ENCODE measurements around the gene G6PC2.

DNA sequence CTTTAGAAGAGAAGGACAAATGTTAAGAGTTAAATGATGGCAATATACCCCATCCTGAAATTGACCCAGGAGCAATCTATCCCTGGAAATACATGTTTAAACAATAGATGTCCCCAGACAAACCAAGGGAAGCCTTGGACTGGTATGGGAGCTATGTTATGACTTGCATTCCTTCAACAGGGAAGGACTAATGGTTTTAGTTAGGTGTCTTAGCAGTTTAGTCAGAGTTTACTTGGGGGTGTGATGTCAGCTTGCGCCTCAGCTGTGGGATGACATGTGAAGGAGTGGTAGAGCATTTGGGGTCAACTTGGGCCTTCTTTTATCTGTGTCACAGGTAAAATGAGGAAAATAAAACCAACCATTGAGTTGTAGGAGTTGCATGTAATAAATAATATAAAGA lies 47.6 kb upstream of the G6PC2 start:
- TF ChIP-seq POLR2A (IDR thresholded peaks at IDR 0.05; ENCODE audit: extremely low read depth, insufficient read length) (no peak), MYC (IDR thresholded peaks at IDR 0.05; ENCODE audit: low read depth, low read length) (no peak)
- TF ChIP-seq, protein P1, sequence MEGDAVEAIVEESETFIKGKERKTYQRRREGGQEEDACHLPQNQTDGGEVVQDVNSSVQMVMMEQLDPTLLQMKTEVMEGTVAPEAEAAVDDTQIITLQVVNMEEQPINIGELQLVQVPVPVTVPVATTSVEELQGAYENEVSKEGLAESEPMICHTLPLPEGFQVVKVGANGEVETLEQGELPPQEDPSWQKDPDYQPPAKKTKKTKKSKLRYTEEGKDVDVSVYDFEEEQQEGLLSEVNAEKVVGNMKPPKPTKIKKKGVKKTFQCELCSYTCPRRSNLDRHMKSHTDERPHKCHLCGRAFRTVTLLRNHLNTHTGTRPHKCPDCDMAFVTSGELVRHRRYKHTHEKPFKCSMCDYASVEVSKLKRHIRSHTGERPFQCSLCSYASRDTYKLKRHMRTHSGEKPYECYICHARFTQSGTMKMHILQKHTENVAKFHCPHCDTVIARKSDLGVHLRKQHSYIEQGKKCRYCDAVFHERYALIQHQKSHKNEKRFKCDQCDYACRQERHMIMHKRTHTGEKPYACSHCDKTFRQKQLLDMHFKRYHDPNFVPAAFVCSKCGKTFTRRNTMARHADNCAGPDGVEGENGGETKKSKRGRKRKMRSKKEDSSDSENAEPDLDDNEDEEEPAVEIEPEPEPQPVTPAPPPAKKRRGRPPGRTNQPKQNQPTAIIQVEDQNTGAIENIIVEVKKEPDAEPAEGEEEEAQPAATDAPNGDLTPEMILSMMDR (IDR thresholded peaks at IDR 0.05; ENCODE audit: low read depth, low read length), result no peak
- TF ChIP-seq, protein P2, sequence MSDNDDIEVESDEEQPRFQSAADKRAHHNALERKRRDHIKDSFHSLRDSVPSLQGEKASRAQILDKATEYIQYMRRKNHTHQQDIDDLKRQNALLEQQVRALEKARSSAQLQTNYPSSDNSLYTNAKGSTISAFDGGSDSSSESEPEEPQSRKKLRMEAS (IDR thresholded peaks at IDR 0.05; ENCODE audit: low read depth, low read length), result no peak

Measured in NB4 (cell line).